Chondrocyte (in vitro differentiated cells): ENCODE data around the gene PRKAG2. TPM values are rescaled to one million over a fixed set of nuclear protein-coding genes. Genes with fewer than 3 reads are reported as not detected.

ENCODE experiments used
- DNase-seq: peaks from one replicate; pipeline ENCODE4 v3.0.0; 2021; ENCODE audit warnings: mixed read lengths, low spot score
- H3K27ac Mint-ChIP-seq: one replicate; pipeline ENCODE4 v1.8.0; 2021; ENCODE audit warnings: mild to moderate bottlenecking, moderate library complexity, mixed read lengths; ENCODE audit not compliant: unreplicated experiment
- H3K27me3 Mint-ChIP-seq: 2 replicates; pipeline ENCODE4 v1.8.0; 2021; ENCODE audit warnings: low read depth, mixed read lengths
- H3K36me3 Mint-ChIP-seq: 2 replicates; pipeline ENCODE4 v1.8.0; 2021; ENCODE audit warnings: low read depth, mixed read lengths
- H3K4me1 Mint-ChIP-seq: 2 replicates; pipeline ENCODE4 v1.8.0; 2021; ENCODE audit warnings: low read depth, mild to moderate bottlenecking, mixed read lengths
- H3K4me3 Mint-ChIP-seq: one replicate; pipeline ENCODE4 v1.8.0; 2021; ENCODE audit warnings: mild to moderate bottlenecking, moderate library complexity, mixed read lengths; ENCODE audit not compliant: unreplicated experiment
- H3K9me3 Mint-ChIP-seq: 2 replicates; pipeline ENCODE4 v1.8.0; 2021; ENCODE audit warnings: low read depth, mixed read lengths
- total RNA-seq: library from RNA; stranded (reverse); gene quantifications from 3 replicates; pipeline ENCODE4 v1.2.1, GENCODE V29; 2021
- TF ChIP-seq, protein P1 (sequence below): fragments of 200-600 bp; sonication (generic); IDR thresholded peaks from 2 replicates; pipeline ENCODE4 v1.5.0; 2021; ENCODE audit warnings: antibody characterized with exemption, mild to moderate bottlenecking, moderate library complexity

The PRKAG2 gene
- total RNA-seq, 1 donor from 2014 or later, result 35.4 TPM

GRCh38 chr7:151736403-151736909 is 140.5 kb downstream of the PRKAG2 start:
- Mint-ChIP-seq H3K9me3 (no peaks in the 10 kb centered on the region), H3K27me3 (no peaks in the 10 kb centered on the region), H3K27ac (peak overlapping the region; percentile 97), H3K4me3 (peak overlapping the region; percentile 72), H3K4me1 (peaks cover 30% of the 10 kb centered on the region), H3K36me3 (no peaks in the 10 kb centered on the region)
- TF ChIP-seq, protein P1, sequence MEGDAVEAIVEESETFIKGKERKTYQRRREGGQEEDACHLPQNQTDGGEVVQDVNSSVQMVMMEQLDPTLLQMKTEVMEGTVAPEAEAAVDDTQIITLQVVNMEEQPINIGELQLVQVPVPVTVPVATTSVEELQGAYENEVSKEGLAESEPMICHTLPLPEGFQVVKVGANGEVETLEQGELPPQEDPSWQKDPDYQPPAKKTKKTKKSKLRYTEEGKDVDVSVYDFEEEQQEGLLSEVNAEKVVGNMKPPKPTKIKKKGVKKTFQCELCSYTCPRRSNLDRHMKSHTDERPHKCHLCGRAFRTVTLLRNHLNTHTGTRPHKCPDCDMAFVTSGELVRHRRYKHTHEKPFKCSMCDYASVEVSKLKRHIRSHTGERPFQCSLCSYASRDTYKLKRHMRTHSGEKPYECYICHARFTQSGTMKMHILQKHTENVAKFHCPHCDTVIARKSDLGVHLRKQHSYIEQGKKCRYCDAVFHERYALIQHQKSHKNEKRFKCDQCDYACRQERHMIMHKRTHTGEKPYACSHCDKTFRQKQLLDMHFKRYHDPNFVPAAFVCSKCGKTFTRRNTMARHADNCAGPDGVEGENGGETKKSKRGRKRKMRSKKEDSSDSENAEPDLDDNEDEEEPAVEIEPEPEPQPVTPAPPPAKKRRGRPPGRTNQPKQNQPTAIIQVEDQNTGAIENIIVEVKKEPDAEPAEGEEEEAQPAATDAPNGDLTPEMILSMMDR, result no peak
- DNase-seq, result no peak

DNA sequence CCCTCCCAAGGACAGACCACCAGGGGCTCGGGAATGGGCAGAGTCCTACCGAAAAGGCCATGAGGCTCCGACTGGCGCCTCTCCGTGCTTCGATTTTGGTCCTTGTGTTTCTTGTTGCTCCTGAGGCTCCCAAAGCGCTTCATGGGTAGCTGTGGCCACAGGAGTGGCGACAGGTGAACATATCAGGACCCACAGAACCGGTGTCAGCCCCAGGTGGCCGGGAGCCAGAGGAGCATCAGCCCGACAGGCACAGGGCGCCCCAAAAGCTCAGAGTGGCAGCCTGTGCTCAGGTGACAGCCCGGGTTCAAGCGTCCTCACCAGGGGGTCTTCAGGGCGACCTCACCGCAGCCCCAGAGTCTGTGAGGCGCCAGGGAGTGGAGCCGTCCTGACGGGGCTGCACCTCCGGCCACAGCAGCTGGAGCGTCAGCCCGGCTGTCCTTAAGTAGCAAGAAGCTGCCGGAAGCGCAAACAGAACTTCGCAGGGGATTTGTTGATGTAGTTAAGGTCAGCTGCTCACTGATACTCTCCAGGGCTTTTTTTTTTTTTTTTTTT is 141.0 kb downstream of the PRKAG2 start:
- peak overlapping the region; percentile 72 for H3K4me3 Mint-ChIP-seq
- TF ChIP-seq, protein P1, result no peak
- no peaks in the 10 kb centered on the region for H3K9me3 Mint-ChIP-seq
- no peak for DNase-seq
- peak overlapping the region; percentile 97 for H3K27ac Mint-ChIP-seq
- no peaks in the 10 kb centered on the region for H3K27me3 Mint-ChIP-seq
- no peaks in the 10 kb centered on the region for H3K36me3 Mint-ChIP-seq
- H3K4me1 Mint-ChIP-seq, result peaks cover 30% of the 10 kb centered on the region

DNA sequence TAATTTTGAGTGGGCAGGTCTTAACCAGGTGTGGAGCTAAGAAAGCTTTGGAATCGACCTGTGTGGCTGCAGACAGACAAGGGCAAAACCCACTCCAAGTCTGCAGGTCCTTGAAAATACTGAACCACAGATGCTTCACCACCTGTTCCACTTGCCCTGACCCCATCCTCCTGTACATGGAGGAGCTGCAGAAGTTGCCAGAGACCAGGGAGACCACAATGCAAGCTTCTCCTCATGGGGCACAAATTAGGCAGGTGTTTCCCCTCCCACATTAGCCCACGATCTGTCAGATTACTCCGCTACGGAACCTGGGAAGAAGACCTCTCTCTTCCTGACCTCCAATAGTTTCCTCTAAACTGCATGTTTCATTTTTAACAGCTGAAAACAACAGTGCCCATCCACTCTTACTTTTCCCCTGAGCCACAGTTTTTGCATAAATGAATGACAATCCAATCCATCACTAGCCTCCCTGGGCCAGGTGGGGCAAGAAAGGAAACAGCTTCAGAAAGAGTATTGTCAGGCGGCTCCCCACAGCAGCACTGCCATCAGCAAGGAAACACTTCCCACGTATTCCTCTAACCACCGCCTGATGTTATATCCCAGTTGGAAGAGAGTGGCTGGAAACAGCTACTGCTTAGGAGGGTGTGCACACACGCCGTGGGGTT is 141.6 kb downstream of the PRKAG2 start:
- no peak overlapping the region for H3K4me3 Mint-ChIP-seq
- H3K27me3 Mint-ChIP-seq, result no peaks in the 10 kb centered on the region
- H3K9me3 Mint-ChIP-seq, result no peaks in the 10 kb centered on the region
- DNase-seq, result no peak
- peak overlapping the region; percentile 22 for H3K27ac Mint-ChIP-seq
- H3K36me3 Mint-ChIP-seq, result no peaks in the 10 kb centered on the region
- peaks cover 27% of the 10 kb centered on the region for H3K4me1 Mint-ChIP-seq
- TF ChIP-seq, protein P1, result no peak

- peaks cover 32% of the 10 kb centered on the region for H3K4me1 Mint-ChIP-seq
- H3K36me3 Mint-ChIP-seq, result no peaks in the 10 kb centered on the region
- no peaks in the 10 kb centered on the region for H3K27me3 Mint-ChIP-seq
- no peak overlapping the region for H3K4me3 Mint-ChIP-seq
- DNase-seq, result peak; percentile 43
- no peak overlapping the region for H3K27ac Mint-ChIP-seq
- H3K9me3 Mint-ChIP-seq, result no peaks in the 10 kb centered on the region
- TF ChIP-seq, protein P1, result no peak
These were observed 143.9 kb downstream of the PRKAG2 start for GRCh38 chr7:151732834-151733592.

GRCh38 chr7:151732292-151732691 is 144.6 kb downstream of the PRKAG2 start:
- Mint-ChIP-seq H3K27ac (no peak overlapping the region), H3K36me3 (no peaks in the 10 kb centered on the region), H3K4me1 (peaks cover 39% of the 10 kb centered on the region), H3K4me3 (no peak overlapping the region), H3K9me3 (no peaks in the 10 kb centered on the region), H3K27me3 (no peaks in the 10 kb centered on the region)
- DNase-seq, result peak; percentile 21
- TF ChIP-seq, protein P1, result no peak
